Measurements from ENCODE around the gene PLEKHA4. TPM values are rescaled to one million over a fixed set of nuclear protein-coding genes. Genes with fewer than 3 reads are reported as not detected.
A peak's percentile ranks its signal among the peaks of the same experiment; 100 is the strongest.

PLEKHA4 gene
- total RNA-seq, 2 donors from 2014 or later: 9.1 to 20.3 TPM

DNA sequence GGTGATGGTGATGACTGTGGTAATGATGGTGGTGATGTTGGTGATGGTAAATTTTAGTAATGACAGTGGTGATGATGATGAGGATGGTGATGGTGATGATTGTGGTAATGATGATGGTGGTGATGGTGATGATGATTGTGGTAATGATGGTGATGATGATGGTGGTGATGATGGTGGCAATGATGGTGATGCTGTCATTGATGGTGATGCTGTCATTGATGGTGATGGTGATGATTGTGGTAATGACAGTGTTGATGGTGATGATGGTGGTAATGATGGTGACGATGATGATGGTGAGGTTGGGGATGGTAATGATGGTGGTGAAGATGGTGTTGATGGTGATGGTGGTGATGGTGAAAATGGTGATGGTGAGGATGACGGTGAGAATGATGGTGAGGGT is 45.9 kb downstream of the PLEKHA4 start:
- DNase-seq (ENCODE audit: low spot score in 2 of 2): no peak
- no peak for ATAC-seq
- Mint-ChIP-seq H3K9me3 (no peaks in the 10 kb centered on the region), H3K36me3 (no peaks in the 10 kb centered on the region), H3K27ac (no peak overlapping the region)

DNA sequence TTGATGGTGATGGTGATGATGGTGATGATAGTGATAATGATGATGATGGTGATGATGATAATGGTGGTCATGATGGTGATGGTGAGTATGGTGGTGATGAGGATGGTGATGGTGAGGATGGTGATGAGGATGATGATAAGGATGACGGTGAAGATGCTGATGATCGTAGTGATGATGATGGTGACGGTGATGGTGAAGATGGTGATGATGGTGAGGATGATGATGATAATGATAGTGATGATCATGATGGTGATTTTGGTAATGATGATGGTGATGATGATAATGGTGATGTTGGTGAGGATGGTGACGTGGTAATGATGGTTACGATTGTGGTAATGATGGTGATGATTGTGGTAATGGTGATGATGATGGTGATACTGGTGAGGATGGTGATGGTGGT is 46.8 kb downstream of the PLEKHA4 start:
- no peaks in the 10 kb centered on the region for H3K9me3 Mint-ChIP-seq
- no peak for ATAC-seq
- DNase-seq (ENCODE audit: low spot score in 2 of 2): no peak
- H3K27ac Mint-ChIP-seq: no peak overlapping the region
- H3K36me3 Mint-ChIP-seq: no peaks in the 10 kb centered on the region

DNA sequence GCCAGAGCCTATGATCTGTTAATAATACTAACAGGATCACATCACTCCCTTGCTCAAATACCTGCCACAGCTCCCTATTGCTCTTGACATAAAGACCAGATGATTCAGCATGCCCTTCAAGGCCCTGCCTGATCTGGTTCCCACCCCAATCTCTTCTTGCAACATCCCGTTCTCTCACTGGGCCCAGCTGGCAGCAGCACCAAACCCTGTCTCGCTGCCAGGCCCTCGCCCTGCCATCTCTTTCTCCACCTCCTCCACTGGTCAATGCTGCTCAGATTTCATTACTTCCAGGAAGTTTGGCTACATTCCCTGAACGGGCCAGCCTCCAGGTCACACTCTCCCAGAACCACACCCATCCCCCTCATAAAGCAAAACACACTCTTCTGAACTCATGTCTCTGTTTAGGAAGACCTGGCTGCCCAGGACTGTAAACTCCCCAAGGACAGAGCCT is 49.0 kb downstream of the PLEKHA4 start:
- Mint-ChIP-seq H3K36me3 (no peaks in the 10 kb centered on the region), H3K9me3 (no peaks in the 10 kb centered on the region), H3K27ac (no peak overlapping the region)
- no peak for ATAC-seq
- no peak for DNase-seq (ENCODE audit: low spot score in 2 of 2)

DNA sequence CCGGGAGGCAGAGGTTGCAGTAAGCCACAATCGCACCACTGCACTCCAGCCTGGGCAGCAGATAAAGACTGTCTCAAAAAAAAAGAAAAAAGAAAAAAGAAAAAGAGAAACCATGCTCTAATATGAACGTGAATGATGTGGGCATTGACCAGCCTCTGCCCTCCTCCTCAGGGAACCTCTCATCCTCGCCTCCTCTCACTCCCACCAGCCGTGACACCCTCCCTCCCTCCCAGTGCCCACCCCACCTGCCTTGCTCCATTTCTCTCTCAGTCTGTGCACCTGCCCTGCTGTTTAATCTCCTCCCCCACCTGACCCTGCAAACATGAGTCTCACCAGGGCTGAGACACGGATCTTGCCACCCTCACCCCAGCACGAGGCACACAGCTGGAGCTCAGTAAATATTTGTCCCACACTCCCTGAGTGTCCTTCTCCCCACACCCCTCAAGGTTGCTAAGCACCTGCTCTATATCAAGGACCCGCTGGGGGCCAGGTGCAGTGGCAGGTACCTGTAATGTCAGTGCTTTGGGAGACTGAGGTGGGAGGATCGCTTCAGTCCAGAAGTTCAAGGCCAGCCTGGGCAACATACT is 50.1 kb downstream of the PLEKHA4 start:
- no peaks in the 10 kb centered on the region for H3K9me3 Mint-ChIP-seq
- no peak overlapping the region for H3K27ac Mint-ChIP-seq
- ATAC-seq (no peak), DNase-seq (ENCODE audit: low spot score in 2 of 2) (no peak)
- no peaks in the 10 kb centered on the region for H3K36me3 Mint-ChIP-seq

- DNase-seq (ENCODE audit: low spot score in 2 of 2): no peak
- ATAC-seq: no peak
- Mint-ChIP-seq H3K36me3 (no peaks in the 10 kb centered on the region), H3K9me3 (no peaks in the 10 kb centered on the region), H3K27ac (no peak overlapping the region)
These were observed 50.8 kb downstream of the PLEKHA4 start for GRCh38 chr19:48817585-48818124.

- DNase-seq (ENCODE audit: low spot score in 2 of 2) (no peak), ATAC-seq (peak in 1 of 2 donors; percentile 60)
- Mint-ChIP-seq H3K9me3 (no peaks in the 10 kb centered on the region), H3K36me3 (no peaks in the 10 kb centered on the region), H3K27ac (peak overlapping the region in 1 of 2 donors; percentile 26)
These were observed 52.4 kb downstream of the PLEKHA4 start for GRCh38 chr19:48815870-48816501.

DNA sequence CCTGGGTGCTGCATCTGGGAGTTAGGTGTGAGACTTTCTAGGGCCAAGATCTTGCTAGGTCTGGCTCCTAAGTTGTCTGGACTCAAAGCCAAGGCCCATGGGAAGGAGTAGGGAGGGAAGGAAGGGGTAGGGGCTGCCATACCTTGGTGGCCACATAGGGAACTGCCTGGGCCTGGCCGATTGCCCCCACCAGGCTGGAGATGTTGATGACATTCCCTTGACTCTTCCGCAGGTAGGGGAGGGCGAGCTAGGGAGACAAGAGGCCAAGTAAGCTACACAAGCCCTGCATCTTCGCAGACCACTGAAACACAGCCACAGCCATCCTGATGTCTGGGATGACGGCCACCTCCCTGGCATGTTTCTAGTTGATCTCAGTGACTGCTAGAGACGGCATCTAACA is 53.5 kb downstream of the PLEKHA4 start:
- Mint-ChIP-seq H3K27ac (no peak overlapping the region), H3K9me3 (no peaks in the 10 kb centered on the region), H3K36me3 (no peaks in the 10 kb centered on the region)
- DNase-seq (ENCODE audit: low spot score in 2 of 2) (no peak), ATAC-seq (no peak)

- DNase-seq (ENCODE audit: low spot score in 2 of 2) (no peak), ATAC-seq (no peak)
- H3K9me3 Mint-ChIP-seq: no peaks in the 10 kb centered on the region
- no peaks in the 10 kb centered on the region for H3K36me3 Mint-ChIP-seq
- H3K27ac Mint-ChIP-seq: no peak overlapping the region
These were observed 55.1 kb downstream of the PLEKHA4 start for GRCh38 chr19:48813123-48813913.

GRCh38 chr19:48812094-48812929 is 56.1 kb downstream of the PLEKHA4 start:
- DNase-seq (ENCODE audit: low spot score in 2 of 2): peak in 1 of 2 donors; percentile 75
- H3K9me3 Mint-ChIP-seq: no peaks in the 10 kb centered on the region
- H3K36me3 Mint-ChIP-seq: peaks cover 0 to 4% of the 10 kb centered on the region in 2 donors
- ATAC-seq: peak in 1 of 2 donors; percentile 81
- peak overlapping the region in 1 of 2 donors; percentile 24 for H3K27ac Mint-ChIP-seq

GRCh38 chr19:48810151-48810550 is 58.3 kb downstream of the PLEKHA4 start:
- Mint-ChIP-seq H3K27ac (peak overlapping the region; percentile 82 to 90), H3K36me3 (peaks cover 0 to 4% of the 10 kb centered on the region in 2 donors), H3K9me3 (no peaks in the 10 kb centered on the region)
- DNase-seq (ENCODE audit: low spot score in 2 of 2) (no peak), ATAC-seq (no peak)

GRCh38 chr19:48807590-48808308 is 60.7 kb downstream of the PLEKHA4 start:
- Mint-ChIP-seq H3K27ac (no peak overlapping the region), H3K9me3 (no peaks in the 10 kb centered on the region), H3K36me3 (peaks cover 0 to 4% of the 10 kb centered on the region in 2 donors)
- DNase-seq (ENCODE audit: low spot score in 2 of 2) (no peak), ATAC-seq (no peak)

DNA sequence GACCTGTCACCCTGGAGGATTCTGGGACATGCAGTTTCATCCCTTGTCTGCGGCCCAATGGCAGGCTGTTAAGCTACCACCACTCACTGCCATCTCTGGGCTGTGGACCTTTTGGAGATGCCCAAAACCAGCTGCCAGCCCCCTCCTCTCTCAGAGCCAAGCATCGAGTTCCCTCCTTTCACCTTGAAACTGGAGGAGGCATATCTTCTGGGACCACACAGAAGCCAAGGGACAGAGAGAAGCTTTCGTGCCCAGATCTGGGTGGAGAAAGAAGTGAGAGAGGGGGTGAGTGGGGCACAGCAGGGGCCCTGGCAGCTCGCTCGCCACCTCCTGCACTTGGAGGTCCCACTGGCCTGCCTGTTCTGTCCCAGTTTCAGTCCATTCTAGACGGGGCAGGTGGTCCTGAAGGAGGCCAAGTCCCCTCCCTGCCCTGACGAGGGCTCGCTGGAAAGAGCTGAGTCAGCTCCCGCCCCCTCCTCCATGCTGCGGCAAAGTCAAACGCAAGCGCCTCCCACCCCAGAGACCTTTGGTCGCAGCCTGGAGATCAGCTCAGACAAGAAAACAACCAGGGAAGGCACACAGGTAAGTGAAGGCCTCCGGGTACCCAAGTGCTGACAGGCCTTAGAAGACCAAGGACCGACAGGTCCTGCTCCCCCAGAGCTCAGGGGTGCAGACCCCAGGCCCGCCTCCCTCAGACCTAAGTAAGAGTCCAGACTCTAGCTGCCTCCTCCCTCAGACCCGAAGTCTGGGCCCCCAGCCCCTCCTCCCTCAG is 61.4 kb downstream of the PLEKHA4 start:
- ATAC-seq: peak in 1 of 2 donors; percentile 57
- Mint-ChIP-seq H3K27ac (peak overlapping the region in 1 of 2 donors; percentile 9), H3K36me3 (peaks cover 0 to 4% of the 10 kb centered on the region in 2 donors), H3K9me3 (no peaks in the 10 kb centered on the region)
- peak in 1 of 2 donors; percentile 44 for DNase-seq (ENCODE audit: low spot score in 2 of 2)

DNA sequence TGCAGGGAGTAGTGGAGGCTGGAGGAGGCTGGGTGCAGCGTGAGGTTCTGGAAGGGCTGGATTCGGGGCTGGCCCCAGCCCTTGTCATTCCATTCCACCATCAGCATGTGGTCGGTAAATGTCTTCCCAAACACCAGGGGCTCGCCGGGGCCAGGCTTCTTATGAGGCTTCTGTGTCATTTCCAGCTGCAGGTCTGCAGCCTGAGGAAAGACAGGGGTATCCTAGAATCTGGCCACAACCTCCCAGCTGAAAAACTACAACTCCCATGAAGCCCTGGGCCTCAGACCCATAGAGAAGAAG is 61.9 kb downstream of the PLEKHA4 start:
- ATAC-seq (no peak), DNase-seq (ENCODE audit: low spot score in 2 of 2) (no peak)
- peaks cover 0 to 4% of the 10 kb centered on the region in 2 donors for H3K36me3 Mint-ChIP-seq
- peak overlapping the region in 1 of 2 donors; percentile 9 for H3K27ac Mint-ChIP-seq
- no peaks in the 10 kb centered on the region for H3K9me3 Mint-ChIP-seq

DNA sequence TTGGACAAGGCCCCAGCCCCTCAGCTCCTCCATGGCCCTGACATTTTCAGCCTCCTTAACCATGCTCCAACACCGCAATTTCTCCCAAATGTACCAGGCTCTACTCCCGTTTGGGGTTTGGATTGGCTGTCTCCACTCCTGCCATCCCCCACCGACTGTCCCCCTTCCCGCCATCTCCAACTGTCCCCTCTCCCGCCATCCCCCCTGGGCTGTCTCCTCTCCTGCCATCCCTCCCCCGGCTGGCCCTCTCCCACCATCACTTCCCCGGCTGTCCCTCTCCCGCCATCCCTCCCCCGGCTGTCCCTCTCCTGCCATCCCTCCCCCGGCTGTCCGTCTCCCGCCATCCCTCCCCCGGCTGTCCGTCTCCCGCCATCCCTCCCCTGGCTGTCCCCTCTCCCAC is 63.0 kb downstream of the PLEKHA4 start:
- Mint-ChIP-seq H3K36me3 (peaks cover 0 to 4% of the 10 kb centered on the region in 2 donors), H3K9me3 (no peaks in the 10 kb centered on the region), H3K27ac (peak overlapping the region in 1 of 2 donors; percentile 21)
- DNase-seq (ENCODE audit: low spot score in 2 of 2) (no peak), ATAC-seq (no peak)

DNA sequence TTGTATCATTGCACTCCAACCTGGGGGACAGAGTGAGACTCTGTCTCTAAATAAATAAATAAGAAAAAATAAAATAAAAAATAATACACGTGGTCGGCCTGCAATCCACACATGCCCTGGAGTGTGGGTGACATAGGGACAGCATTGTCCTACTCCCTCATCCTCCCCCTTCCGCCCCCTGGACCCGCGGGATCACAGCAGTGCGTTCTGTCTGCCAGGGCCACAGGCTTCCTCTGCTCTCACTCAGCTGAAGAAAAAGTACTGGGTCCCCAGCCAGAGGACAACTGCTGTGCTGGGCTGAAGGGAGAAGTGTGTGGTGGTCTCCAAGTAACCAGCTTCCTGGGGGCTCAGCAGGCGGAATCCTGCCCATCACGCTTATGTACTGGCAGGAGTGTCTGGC is 63.9 kb downstream of the PLEKHA4 start:
- no peak for DNase-seq (ENCODE audit: low spot score in 2 of 2)
- Mint-ChIP-seq H3K36me3 (peaks cover 0 to 4% of the 10 kb centered on the region in 2 donors), H3K9me3 (no peaks in the 10 kb centered on the region), H3K27ac (no peak overlapping the region)
- ATAC-seq: no peak

Data from activated naive CD4-positive, alpha-beta T cell treated with anti-CD3 and anti-CD28 coated beads, Interleukin-2, amount 50 U/mL, for 72 hours (primary cell).